Measurements from ENCODE around the gene CHD5. TPM values are rescaled to one million over a fixed set of nuclear protein-coding genes. Genes with fewer than 3 reads are reported as not detected.

Gene CHD5
- total RNA-seq, 1 experiment from 2014 or later, result 6.1 TPM

- TF ChIP-seq ZNF274 (IDR thresholded peaks at IDR 0.05; ENCODE audit: low read depth, low read length), result no peak
- TF ChIP-seq TCF7L2 (IDR thresholded peaks at IDR 0.05; ENCODE audit: borderline replicate concordance, extremely low read depth, insufficient read depth, insufficient read length), result no peak
- TF ChIP-seq ZFX (IDR thresholded peaks at IDR 0.05), result no peak
These were observed 14.6 kb downstream of the CHD5 start (continued) for GRCh38 chr1:6165441-6165985.

GRCh38 chr1:6165027-6165426 is 15.1 kb downstream of the CHD5 start:
- ChIA-PET POLR2A (no interaction called here), RAD21 (ENCODE audit: low non-redundant PET in 1 of 2, low total read pairs in 2 of 2, uncharacterized antibody in 2 of 2, unreplicated experiment in 2 of 2) (no interaction called here), CTCF (no interaction called here)
- H3K4me2 ChIP-seq (ENCODE audit: low read length), result no peak overlapping the region
- DNase-seq (ENCODE audit: low read depth, low spot score) (no peak), ATAC-seq (no peak)
- H3K4me3 ChIP-seq (replicated peaks in 1 of 2; ENCODE audit: low read depth in 1 of 2, low read length in 2 of 2), result no peak overlapping the region
- no peaks in the 10 kb centered on the region for H3K36me3 ChIP-seq (ENCODE audit: control insufficient read depth in 1 of 2, insufficient read depth in 2 of 2, low read length in 2 of 2)
- H3K9ac ChIP-seq (ENCODE audit: low read length), result no peak overlapping the region
- intact Hi-C loops (cut with micrococcal nuclease), result no loop called here
- H3K27ac ChIP-seq (ENCODE audit: low read depth, low read length), result no peak overlapping the region
- no peak for TF ChIP-seq SP1 (IDR thresholded peaks at IDR 0.05; ENCODE audit: low read depth)
- no peak for TF ChIP-seq MAX (IDR thresholded peaks at IDR 0.05)
- no peak for TF ChIP-seq JUND (IDR thresholded peaks at IDR 0.05)
- H3K9me3 ChIP-seq (ENCODE audit: control insufficient read depth in 1 of 2, insufficient read depth in 1 of 2, low read depth in 1 of 2, low read length in 2 of 2), result no peaks in the 10 kb centered on the region
- BruUV-seq (replicated peaks), result no TSS peak
- no peaks in the 10 kb centered on the region for H3K4me1 ChIP-seq (ENCODE audit: control insufficient read depth in 1 of 2, insufficient read depth in 2 of 2, low read length in 2 of 2)
- no peaks in the 10 kb centered on the region for H3K9me2 ChIP-seq (ENCODE audit: insufficient read depth)
- no peak overlapping the region for H2AFZ ChIP-seq (ENCODE audit: low read depth, low read length, poor library complexity, severe bottlenecking)
- no peaks in the 10 kb centered on the region for H3K27me3 ChIP-seq (ENCODE audit: insufficient read depth, low read length)
- no peaks in the 10 kb centered on the region for H4K20me1 ChIP-seq (ENCODE audit: insufficient read depth)
- no peaks in the 10 kb centered on the region for H3K79me2 ChIP-seq (ENCODE audit: insufficient read depth, low read length)

GRCh38 chr1:6163973-6164617 is 16.0 kb downstream of the CHD5 start:
- Histone ChIP-seq H3K4me2 (ENCODE audit: low read length) (no peak overlapping the region), H3K9ac (ENCODE audit: low read length) (no peak overlapping the region), H3K9me3 (ENCODE audit: control insufficient read depth in 1 of 2, insufficient read depth in 1 of 2, low read depth in 1 of 2, low read length in 2 of 2) (no peaks in the 10 kb centered on the region), H2AFZ (ENCODE audit: low read depth, low read length, poor library complexity, severe bottlenecking) (no peak overlapping the region), H3K4me1 (ENCODE audit: control insufficient read depth in 1 of 2, insufficient read depth in 2 of 2, low read length in 2 of 2) (no peaks in the 10 kb centered on the region), H3K9me2 (ENCODE audit: insufficient read depth) (no peaks in the 10 kb centered on the region), H3K79me2 (ENCODE audit: insufficient read depth, low read length) (no peaks in the 10 kb centered on the region), H4K20me1 (ENCODE audit: insufficient read depth) (no peaks in the 10 kb centered on the region), H3K27me3 (ENCODE audit: insufficient read depth, low read length) (no peaks in the 10 kb centered on the region), H3K4me3 (replicated peaks in 1 of 2; ENCODE audit: low read depth in 1 of 2, low read length in 2 of 2) (no peak overlapping the region), H3K27ac (ENCODE audit: low read depth, low read length) (no peak overlapping the region), H3K36me3 (ENCODE audit: control insufficient read depth in 1 of 2, insufficient read depth in 2 of 2, low read length in 2 of 2) (no peaks in the 10 kb centered on the region)
- BruUV-seq (replicated peaks), result no TSS peak
- ChIA-PET RAD21 (ENCODE audit: low non-redundant PET in 1 of 2, low total read pairs in 2 of 2, uncharacterized antibody in 2 of 2, unreplicated experiment in 2 of 2) (no interaction called here), CTCF (no interaction called here), POLR2A (no interaction called here)
- TF ChIP-seq ZFX (IDR thresholded peaks at IDR 0.05), result no peak
- TF ChIP-seq TCF7L2 (IDR thresholded peaks at IDR 0.05; ENCODE audit: borderline replicate concordance, extremely low read depth, insufficient read depth, insufficient read length), result no peak
- TF ChIP-seq EZH2 (IDR thresholded peaks at IDR 0.05), result no peak
- TF ChIP-seq MAX (IDR thresholded peaks at IDR 0.05), result no peak
- no peak for TF ChIP-seq ZBTB33 (IDR thresholded peaks at IDR 0.05; ENCODE audit: extremely low read depth, insufficient replicate concordance, low read length)
- TF ChIP-seq CTCF (IDR thresholded peaks at IDR 0.05 in 2 of 3, conservative IDR thresholded peaks at IDR 0.05 in 1 of 3; ENCODE audit: borderline replicate concordance in 1 of 3, insufficient read depth in 1 of 3, low read depth in 2 of 3, low read length in 2 of 3), result no peak
- no peak for TF ChIP-seq POLR2AphosphoS5 (IDR thresholded peaks at IDR 0.05; ENCODE audit: low read depth, low read length)
- DNase-seq (ENCODE audit: low read depth, low spot score) (no peak), ATAC-seq (no peak)
- intact Hi-C loops (cut with micrococcal nuclease), result no loop called here
